ENCODE results near the gene CPEB4.

CPEB4 gene

GRCh38 chr5:173887610-173888472 is at the start of gene CPEB4:
Gene CPEB4 (plus strand): TSS chr5:173888349. CDS start chr5:173889734, 1,385 bp downstream.
- DNase-seq, result peak; percentile 99

- no peak for DNase-seq
Observed at GRCh38 chr5:173839117-173839713, 48.9 kb upstream of the CPEB4 start.

GRCh38 chr5:173840111-173840983 is 47.8 kb upstream of the CPEB4 start:
- no peak for DNase-seq

GRCh38 chr5:173841710-173842109 is 46.4 kb upstream of the CPEB4 start:
- no peak for DNase-seq

GRCh38 chr5:173843794-173844193 is 44.4 kb upstream of the CPEB4 start:
- DNase-seq, result no peak

GRCh38 chr5:173845321-173845720 is 42.8 kb upstream of the CPEB4 start:
- no peak for DNase-seq

GRCh38 chr5:173846929-173847501 is 41.1 kb upstream of the CPEB4 start:
- no peak for DNase-seq

- no peak for DNase-seq
Observed at GRCh38 chr5:173848986-173849596, 39.1 kb upstream of the CPEB4 start.

- no peak for DNase-seq
Observed at GRCh38 chr5:173849908-173850307, 38.2 kb upstream of the CPEB4 start.

GRCh38 chr5:173850659-173851058 is 37.5 kb upstream of the CPEB4 start:
- DNase-seq, result no peak

GRCh38 chr5:173851595-173852243 is 36.4 kb upstream of the CPEB4 start:
- DNase-seq, result no peak

GRCh38 chr5:173852790-173853359 is 35.3 kb upstream of the CPEB4 start:
- no peak for DNase-seq

- DNase-seq, result no peak
Observed at GRCh38 chr5:173853370-173854131, 34.6 kb upstream of the CPEB4 start.

GRCh38 chr5:173855162-173855994 is 32.8 kb upstream of the CPEB4 start:
- no peak for DNase-seq

- no peak for DNase-seq
Observed at GRCh38 chr5:173855995-173856656, 32.0 kb upstream of the CPEB4 start.

- DNase-seq, result no peak
Observed at GRCh38 chr5:173857234-173857633, 30.9 kb upstream of the CPEB4 start.

GRCh38 chr5:173858021-173858669 is 30.0 kb upstream of the CPEB4 start:
- DNase-seq, result no peak

- no peak for DNase-seq
Observed at GRCh38 chr5:173858670-173859407, 29.3 kb upstream of the CPEB4 start.
